ENCODE results near the gene TRPM1.

DNA sequence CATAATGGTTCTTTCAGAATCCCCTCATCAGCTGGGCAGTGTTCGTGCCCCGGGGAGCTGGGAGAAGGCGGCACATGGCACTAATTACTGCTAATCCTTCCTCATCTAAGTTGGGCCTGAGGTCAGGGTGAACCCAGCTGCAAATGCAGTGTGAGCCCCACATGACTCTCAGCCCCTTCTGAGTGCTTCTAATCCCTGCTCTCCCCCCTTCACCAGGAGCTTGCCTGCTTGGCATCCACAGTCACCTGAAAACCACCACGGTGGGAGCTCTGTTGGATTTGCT, 455 bp upstream of the TRPM1 start:
- no peak for TF ChIP-seq GFI1B (tag by site-specific recombination; IDR thresholded peaks at IDR 0.05)
- no peak for TF ChIP-seq ZNF664 (tag by site-specific recombination; IDR thresholded peaks at IDR 0.05)
